22Rv1 (cell line): ENCODE measurements around the gene FILIP1L.

ENCODE experiments used
- ZFX ChIP-seq: fragments of 450-650 bp; IDR thresholded peaks from 2 replicates; pipeline ENCODE4 v1.6.1; 2017; ENCODE audit warnings: antibody characterized with exemption, borderline replicate concordance
- TF ChIP-seq, protein P1 (sequence below): fragments of 450-650 bp; IDR thresholded peaks from 2 replicates; pipeline ENCODE4 v1.5.1; 2017; ENCODE audit warnings: mild to moderate bottlenecking

- TF ChIP-seq, protein P1, sequence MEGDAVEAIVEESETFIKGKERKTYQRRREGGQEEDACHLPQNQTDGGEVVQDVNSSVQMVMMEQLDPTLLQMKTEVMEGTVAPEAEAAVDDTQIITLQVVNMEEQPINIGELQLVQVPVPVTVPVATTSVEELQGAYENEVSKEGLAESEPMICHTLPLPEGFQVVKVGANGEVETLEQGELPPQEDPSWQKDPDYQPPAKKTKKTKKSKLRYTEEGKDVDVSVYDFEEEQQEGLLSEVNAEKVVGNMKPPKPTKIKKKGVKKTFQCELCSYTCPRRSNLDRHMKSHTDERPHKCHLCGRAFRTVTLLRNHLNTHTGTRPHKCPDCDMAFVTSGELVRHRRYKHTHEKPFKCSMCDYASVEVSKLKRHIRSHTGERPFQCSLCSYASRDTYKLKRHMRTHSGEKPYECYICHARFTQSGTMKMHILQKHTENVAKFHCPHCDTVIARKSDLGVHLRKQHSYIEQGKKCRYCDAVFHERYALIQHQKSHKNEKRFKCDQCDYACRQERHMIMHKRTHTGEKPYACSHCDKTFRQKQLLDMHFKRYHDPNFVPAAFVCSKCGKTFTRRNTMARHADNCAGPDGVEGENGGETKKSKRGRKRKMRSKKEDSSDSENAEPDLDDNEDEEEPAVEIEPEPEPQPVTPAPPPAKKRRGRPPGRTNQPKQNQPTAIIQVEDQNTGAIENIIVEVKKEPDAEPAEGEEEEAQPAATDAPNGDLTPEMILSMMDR = no peak
- TF ChIP-seq ZFX = no peak
Measured at GRCh38 chr3:100100425-100100824, 13.9 kb downstream of the FILIP1L start.
